Parathyroid adenoma (tissue), 2 donors: ENCODE data around the gene FAM83D.

ENCODE experiments used
- H2AFZ ChIP-seq: fragments of 300-600 bp; sonication (generic); one replicate; pipeline ENCODE4 v1.7.0; 2017; ENCODE audit warnings: antibody characterized with exemption, mild to moderate bottlenecking
- H3K27ac ChIP-seq: fragments of 300-600 bp; sonication (generic); one replicate; pipeline ENCODE4 v1.7.0; 2017
- H3K27me3 ChIP-seq: fragments of 300-600 bp; sonication (generic); one replicate; pipeline ENCODE4 v1.7.0; 2017; ENCODE audit warnings: low read length; ENCODE audit not compliant: control insufficient read depth, insufficient read depth
- H3K36me3 ChIP-seq: fragments of 300-600 bp; sonication (generic); one replicate; pipeline ENCODE4 v1.7.0; 2017; ENCODE audit warnings: low read length; ENCODE audit not compliant: control insufficient read depth, insufficient read depth
- H3K4me1 ChIP-seq: fragments of 300-600 bp; sonication (generic); one replicate; pipeline ENCODE4 v1.7.0; 2017; ENCODE audit warnings: control low read depth
- H3K4me2 ChIP-seq: fragments of 300-600 bp; sonication (generic); one replicate; pipeline ENCODE4 v1.7.0; 2017; ENCODE audit warnings: low read length
- H3K4me3 ChIP-seq: fragments of 300-600 bp; sonication (generic); one replicate; pipeline ENCODE4 v1.7.0; 2017; ENCODE audit warnings: low read depth, low read length
- H3K79me2 ChIP-seq: fragments of 300-600 bp; sonication (generic); one replicate; pipeline ENCODE4 v1.7.0; 2017; ENCODE audit warnings: control low read depth
- H3K9ac ChIP-seq: fragments of 300-600 bp; sonication (generic); one replicate; pipeline ENCODE4 v1.7.0; 2017; ENCODE audit warnings: mild to moderate bottlenecking
- H3K9me3 ChIP-seq: fragments of 300-600 bp; sonication (generic); one replicate; pipeline ENCODE4 v1.7.0; 2017; ENCODE audit warnings: low read length; ENCODE audit not compliant: control insufficient read depth
- CTCF ChIP-seq: fragments of 300-600 bp; sonication (generic); IDR thresholded peaks from one replicate; pipeline ENCODE4 v1.7.0; 2017; ENCODE audit warnings: antibody characterized with exemption, mild to moderate bottlenecking
- donor health status: primary hyperparathyroidism.

Gene FAM83D

GRCh38 chr20:38961530-38962043 lies 35.4 kb downstream of the FAM83D start:
- Histone ChIP-seq H2AFZ (peak overlapping the region; percentile 99), H3K4me3 (peak overlapping the region; percentile 78), H3K4me2 (peak overlapping the region; percentile 96), H3K36me3 (no peaks in the 10 kb centered on the region), H3K27me3 (no peaks in the 10 kb centered on the region), H3K9me3 (no peaks in the 10 kb centered on the region), H3K79me2 (peaks cover 10% of the 10 kb centered on the region), H3K4me1 (peaks cover 5% of the 10 kb centered on the region), H3K9ac (no peak overlapping the region), H3K27ac (peak overlapping the region; percentile 82)
- no peak for TF ChIP-seq CTCF

- H3K79me2 ChIP-seq = peaks cover 10% of the 10 kb centered on the region
Observed at GRCh38 chr20:38962044-38962927, 36.1 kb downstream of the FAM83D start, which contains the start of gene DHX35. Gene DHX35 (plus strand): TSS chr20:38962344. CDS start chr20:38962368, 24 bp downstream.

GRCh38 chr20:38962928-38963401 lies 36.7 kb downstream of the FAM83D start:
- no peak for TF ChIP-seq CTCF
- Histone ChIP-seq H3K79me2 (peaks cover 10% of the 10 kb centered on the region), H3K27ac (peak overlapping the region; percentile 82), H3K36me3 (no peaks in the 10 kb centered on the region), H3K9me3 (no peaks in the 10 kb centered on the region), H3K4me2 (peak overlapping the region; percentile 63), H3K27me3 (no peaks in the 10 kb centered on the region), H3K4me1 (peaks cover 5% of the 10 kb centered on the region), H3K9ac (no peak overlapping the region), H2AFZ (peak overlapping the region; percentile 99), H3K4me3 (peak overlapping the region; percentile 84)

More at GRCh38 chr20:38962044-38962927, 36.1 kb downstream of the FAM83D start, which contains the start of gene DHX35:
- Histone ChIP-seq H3K36me3 (no peaks in the 10 kb centered on the region), H3K4me1 (peaks cover 5% of the 10 kb centered on the region), H3K9me3 (no peaks in the 10 kb centered on the region), H3K27me3 (no peaks in the 10 kb centered on the region), H3K9ac (no peak within 1 kb of the TSS), H2AFZ (peak within 1 kb of the TSS; percentile 99), H3K4me2 (peak within 1 kb of the TSS; percentile 96), H3K4me3 (peak within 1 kb of the TSS; percentile 84), H3K27ac (peak within 1 kb of the TSS; percentile 82)
- peak; percentile 44 for TF ChIP-seq CTCF

- peaks cover 10% of the 10 kb centered on the region for H3K79me2 ChIP-seq
- H3K27ac ChIP-seq = no peak overlapping the region
- H3K4me3 ChIP-seq = no peak overlapping the region
- H3K9me3 ChIP-seq = no peaks in the 10 kb centered on the region
- H3K4me2 ChIP-seq = no peak overlapping the region
- no peaks in the 10 kb centered on the region for H3K27me3 ChIP-seq
- H3K36me3 ChIP-seq = no peaks in the 10 kb centered on the region
- no peak overlapping the region for H3K9ac ChIP-seq
- no peak for TF ChIP-seq CTCF
- peaks cover 5% of the 10 kb centered on the region for H3K4me1 ChIP-seq
- H2AFZ ChIP-seq = no peak overlapping the region
Observed at GRCh38 chr20:38963745-38964144, 37.5 kb downstream of the FAM83D start.
